Measurements from ENCODE around the gene COG7.

- TF ChIP-seq ARNTL (CRISPR knock-in tag; IDR thresholded peaks at IDR 0.05; ENCODE audit: borderline replicate concordance, low read depth) (no peak), GLIS3 (CRISPR knock-in tag; IDR thresholded peaks at IDR 0.05) (no peak), ISL1 (CRISPR knock-in tag; IDR thresholded peaks at IDR 0.05) (no peak), OSR1 (CRISPR knock-in tag; IDR thresholded peaks at IDR 0.05) (no peak)
Observed at GRCh38 chr16:23351360-23351759, 101.6 kb downstream of the COG7 start.
